CD4-positive, alpha-beta T cell treated with Interleukin-15 for 4 hours (primary cell): ENCODE results near the gene SFSWAP.

Experiments
- DNase-seq: peaks from one replicate; pipeline ENCODE4 v3.0.0-alpha.2; 2020; ENCODE audit warnings: low spot score

SFSWAP gene

GRCh38 chr12:131836193-131836592 lies 125.3 kb downstream of the SFSWAP start:
- DNase-seq: no peak

GRCh38 chr12:131836714-131837397 lies 126.0 kb downstream of the SFSWAP start:
- DNase-seq: no peak

GRCh38 chr12:131840643-131841416 lies 129.9 kb downstream of the SFSWAP start:
- no peak for DNase-seq

- no peak for DNase-seq
Observed at GRCh38 chr12:131841547-131841946, 130.7 kb downstream of the SFSWAP start.

GRCh38 chr12:131842169-131842568 lies 131.3 kb downstream of the SFSWAP start:
- DNase-seq: no peak

GRCh38 chr12:131843527-131843926 lies 132.6 kb downstream of the SFSWAP start:
- no peak for DNase-seq

GRCh38 chr12:131844140-131844539 lies 133.2 kb downstream of the SFSWAP start:
- no peak for DNase-seq

- no peak for DNase-seq
Observed at GRCh38 chr12:131844656-131845055, 133.8 kb downstream of the SFSWAP start.

GRCh38 chr12:131845121-131845520 lies 134.2 kb downstream of the SFSWAP start:
- no peak for DNase-seq

- no peak for DNase-seq
Observed at GRCh38 chr12:131847456-131847855, 136.6 kb downstream of the SFSWAP start.

- no peak for DNase-seq
Observed at GRCh38 chr12:131848753-131849152, 137.9 kb downstream of the SFSWAP start.
